HepG2 (cell line): ENCODE results near the gene KRT84. TPM values are rescaled to one million over a fixed set of nuclear protein-coding genes. Genes with fewer than 3 reads are reported as not detected.

ENCODE experiments used
- ATAC-seq: fragments of 200-7000 bp; cut with Tn5 transposase; 3 replicates; pipeline ENCODE4 v1.9.1; 2020; ENCODE audit warnings: mild to moderate bottlenecking, moderate library complexity
- BruUV-seq: library from RNA; stranded (reverse); fragments of 400-500 nt; replicated peaks from 2 replicates; lab custom pipeline; 2021; lab: Mats Ljungman, UMichigan
- CTCF ChIA-PET: fragments of 300-600 bp; formaldehyde crosslinking; extraction: SDS; loops from one replicate; lab custom pipeline; 2021; ENCODE audit warnings: low total read pairs, inconsistent platforms, low intra/inter-chr PET ratio; lab: Yijun Ruan, JAX
- POLR2A ChIA-PET: fragments of 350-600 bp; sonication (Branson Sonifier 250); formaldehyde crosslinking; loops from one replicate; lab custom pipeline; 2020; ENCODE audit warnings: antibody characterized with exemption, inconsistent platforms; lab: Yijun Ruan, JAX
- DNase-seq: peaks from one replicate; pipeline ENCODE4 v3.0.0-alpha.2; 2015; ENCODE audit warnings: low spot score
- FAIRE-seq: peaks from 3 replicates; lab custom pipeline; 2011; peaks lifted over from hg19 to GRCh38; lab: Jason Lieb, UNC
- H2AFZ ChIP-seq: one replicate; pipeline ENCODE4 v1.6.1; 2011; ENCODE audit warnings: low read length, inconsistent platforms
- H3K27ac ChIP-seq: fragments of 300-600 bp; 3 replicates; pipeline ENCODE4 v1.8.0; 2011; ENCODE audit warnings: mixed run types, mild to moderate bottlenecking, mixed read lengths, low read length, inconsistent platforms; ENCODE audit not compliant: insufficient read depth; ENCODE audit errors: extremely low read length
- H3K27me3 ChIP-seq, 2 experiments: fragments of 200-600 bp in 1 of 2; 2 replicates in 1 of 2; 3 replicates in 1 of 2; pipeline versions ENCODE4 v1.6.0 to v1.8.0; 2011; ENCODE audit warnings: low read length in 2 of 2, mild to moderate bottlenecking in 2 of 2, moderate library complexity in 2 of 2, inconsistent platforms in 1 of 2; ENCODE audit not compliant: insufficient read depth in 2 of 2, control insufficient read depth in 1 of 2
- H3K36me3 ChIP-seq, 2 experiments: fragments of 200-600 bp in 1 of 2; replicated peaks in 1 of 2; 2 replicates in 1 of 2; 3 replicates in 1 of 2; pipeline versions ENCODE4 v1.5.1 to v1.8.0; 2011; ENCODE audit warnings: low read length in 2 of 2, inconsistent platforms in 1 of 2; ENCODE audit not compliant: insufficient read depth in 2 of 2, control insufficient read depth in 1 of 2
- H3K4me1 ChIP-seq: 2 replicates; pipeline ENCODE4 v1.5.1; 2012; ENCODE audit warnings: low read length, inconsistent platforms; ENCODE audit not compliant: insufficient read depth
- H3K4me2 ChIP-seq: 2 replicates; pipeline ENCODE4 v1.6.0; 2011; ENCODE audit warnings: low read depth, low read length, inconsistent platforms
- H3K4me3 ChIP-seq, 3 experiments: fragments of 200-600 bp in 1 of 3; sonication (generic), shearing (Covaris generic) in 1 of 3; replicated peaks in 1 of 3; 2 replicates each; pipeline ENCODE4 v1.5.1; 2011 to 2016; ENCODE audit warnings: low read length in 3 of 3, inconsistent platforms in 2 of 3, low read depth in 2 of 3, mild to moderate bottlenecking in 2 of 3, control low read depth in 1 of 3, mixed read lengths in 1 of 3; ENCODE audit not compliant: insufficient read depth in 1 of 3
- H3K79me2 ChIP-seq: one replicate; pipeline ENCODE4 v1.6.1; 2011; ENCODE audit warnings: low read length, inconsistent platforms; ENCODE audit not compliant: insufficient read depth
- H3K9ac ChIP-seq: 2 replicates; pipeline ENCODE4 v1.6.0; 2011; ENCODE audit warnings: mild to moderate bottlenecking, low read depth, low read length, inconsistent platforms; ENCODE audit not compliant: insufficient read depth
- H3K9me3 ChIP-seq: 2 replicates; pipeline ENCODE4 v1.5.1; 2012; ENCODE audit warnings: mild to moderate bottlenecking, low read length
- H4K20me1 ChIP-seq: 2 replicates; pipeline ENCODE4 v1.6.0; 2011; ENCODE audit warnings: inconsistent platforms, mild to moderate bottlenecking, low read length, moderate library complexity; ENCODE audit not compliant: insufficient read depth
- ATF7-NPFF ChIP-seq: sonication (generic); formaldehyde crosslinking; IDR thresholded peaks from 2 replicates; pipeline ENCODE4 v1.8.1; 2023; ENCODE audit warnings: mild to moderate bottlenecking, low read depth, missing genetic modification reagents, moderate library complexity
- KAT7 ChIP-seq: IDR thresholded peaks from 2 replicates; pipeline ENCODE4 v1.6.1; 2018; ENCODE audit warnings: borderline replicate concordance, missing compliant biosample characterization
- NFAT5 ChIP-seq: sonication (generic); formaldehyde crosslinking; IDR thresholded peaks from 2 replicates; pipeline ENCODE4 v1.4.0; 2020; ENCODE audit warnings: missing genetic modification reagents
- NFE2L1 ChIP-seq: sonication (generic); formaldehyde crosslinking; IDR thresholded peaks from 2 replicates; pipeline ENCODE4 v1.4.0; 2020; ENCODE audit warnings: missing genetic modification reagents, mild to moderate bottlenecking, borderline replicate concordance
- RFX3 ChIP-seq: IDR thresholded peaks from 2 replicates; pipeline ENCODE4 v1.6.1; 2016; ENCODE audit warnings: missing biosample characterization, missing genetic modification reagents
- SETDB1 ChIP-seq: sonication (generic); formaldehyde crosslinking; IDR thresholded peaks from 2 replicates; pipeline ENCODE4 v1.5.1; 2020; ENCODE audit warnings: missing genetic modification reagents, mild to moderate bottlenecking, borderline replicate concordance
- U2AF1 ChIP-seq: fragments of 200-400 bp; formaldehyde crosslinking; optimal IDR thresholded peaks from 2 replicates; pipeline ENCODE3; 2017; ENCODE audit warnings: mild to moderate bottlenecking, low read depth, low read length
- ZBTB4 ChIP-seq: sonication (generic); formaldehyde crosslinking; IDR thresholded peaks from 2 replicates; pipeline ENCODE4 v1.4.0; 2020; ENCODE audit warnings: missing genetic modification reagents, mild to moderate bottlenecking, borderline replicate concordance
- ZBTB46 ChIP-seq: sonication (generic); formaldehyde crosslinking; IDR thresholded peaks from 2 replicates; pipeline ENCODE4 v1.4.0; 2020; ENCODE audit warnings: mild to moderate bottlenecking, missing genetic modification reagents, borderline replicate concordance
- ZNF574 ChIP-seq: sonication (generic); formaldehyde crosslinking; IDR thresholded peaks from 2 replicates; pipeline ENCODE4 v1.4.0; 2020; ENCODE audit warnings: missing genetic modification reagents
- WGBS: methylation state at CpG from one replicate; pipeline ENCODE4 v1.1.6; 2017; ENCODE audit warnings: low lambda C conversion rate; 5-methylcytosine and 5-hydroxymethylcytosine counted together
- in situ Hi-C: cut with HindIII; loops from 2 replicates; pipeline ENCODE4 v1.10.0; 2017; ENCODE audit warnings: low pct_unique_long_range_greater_than_20kb; ENCODE audit not compliant: extremely low pct_ligation_motif_present
- intact Hi-C: fragments of 100-400 bp; cut with micrococcal nuclease; formaldehyde crosslinking; loops from one replicate; pipeline ENCODE4 v1.10.0; 2022; ENCODE audit not compliant: unreplicated experiment
- polyA plus RNA-seq, 8 experiments: library from polyadenylated mRNA; depleted of rRNA in 3 of 8; stranded (reverse) in 7 of 8; unstranded in 1 of 8; fragments of >200 nt; fragmentation: Illumina TruSeq in 4 of 8; extraction: Trizol in 4 of 8; gene quantifications; 2 replicates each; pipeline versions ENCODE4 v1.2.1 to v1.2.3, GENCODE V29; 2011 to 2016; ENCODE audit warnings: low read depth in 4 of 8, missing spikeins in 1 of 8, mixed read lengths in 1 of 8; ENCODE audit not compliant: insufficient read depth in 1 of 8
- total RNA-seq, 5 experiments: library from RNA; depleted of rRNA; stranded (reverse); fragments of >200 nt; fragmentation: Illumina TruSeq; extraction: Trizol; gene quantifications; 2 replicates each; pipeline ENCODE4 v1.2.3, GENCODE V29; 2016; ENCODE audit warnings: low read depth in 1 of 5

The KRT84 gene
- total and polyA plus RNA-seq, 2 of the 13 experiments (the other 11 are each of a cell fraction or from before 2014, with no cell fraction given): not detected

GRCh38 chr12:52381206-52381605, 4.2 kb downstream of the KRT84 start (continued):
- TF ChIP-seq NFAT5 (CRISPR knock-in tag) (no peak), KAT7 (no peak), U2AF1 (no peak), NFE2L1 (CRISPR knock-in tag) (no peak), ATF7-NPFF (CRISPR knock-in tag) (no peak), RFX3 (no peak), SETDB1 (no peak)

GRCh38 chr12:52380271-52380694, 5.2 kb downstream of the KRT84 start:
- FAIRE-seq: no peak
- CTCF ChIA-PET: no interaction called here
- no peak for TF ChIP-seq ZBTB46 (CRISPR knock-in tag)
- no peak for TF ChIP-seq ZBTB4
- no peak for TF ChIP-seq ZNF574 (CRISPR knock-in tag)

More at GRCh38 chr12:52380271-52380694, 5.2 kb downstream of the KRT84 start:
- BruUV-seq: no TSS peak
- Histone ChIP-seq H4K20me1 (no peaks in the 10 kb centered on the region), H2AFZ (no peak overlapping the region), H3K79me2 (no peaks in the 10 kb centered on the region), H3K36me3 (no peaks in the 10 kb centered on the region), H3K9me3 (no peaks in the 10 kb centered on the region), H3K27me3 (peaks cover 6 to 17% of the 10 kb centered on the region in 2 experiments; a peak in 3 of 5 replicates), H3K4me3 (no peak overlapping the region), H3K4me1 (no peaks in the 10 kb centered on the region), H3K9ac (no peak overlapping the region), H3K27ac (no peak overlapping the region), H3K4me2 (no peak overlapping the region)
- peak; percentile 66 for ATAC-seq
- intact Hi-C loops: no loop called here
- no peak for DNase-seq
- in situ Hi-C loops: loop anchor here (25.0 kb wide), 1 partner anchor 607 kb away; no protein-coding TSS in a partner anchor
- POLR2A ChIA-PET: no interaction called here
- WGBS: 3% methylated on average over 6 of the region's 15 CpGs
